ENCODE measurements around the gene PRPSAP1.
A peak's percentile ranks its signal among the peaks of the same experiment; 100 is the strongest.

Gene PRPSAP1

GRCh38 chr17:76276069-76276431, 77.7 kb downstream of the PRPSAP1 start:
- no peak for DNase-seq

DNA sequence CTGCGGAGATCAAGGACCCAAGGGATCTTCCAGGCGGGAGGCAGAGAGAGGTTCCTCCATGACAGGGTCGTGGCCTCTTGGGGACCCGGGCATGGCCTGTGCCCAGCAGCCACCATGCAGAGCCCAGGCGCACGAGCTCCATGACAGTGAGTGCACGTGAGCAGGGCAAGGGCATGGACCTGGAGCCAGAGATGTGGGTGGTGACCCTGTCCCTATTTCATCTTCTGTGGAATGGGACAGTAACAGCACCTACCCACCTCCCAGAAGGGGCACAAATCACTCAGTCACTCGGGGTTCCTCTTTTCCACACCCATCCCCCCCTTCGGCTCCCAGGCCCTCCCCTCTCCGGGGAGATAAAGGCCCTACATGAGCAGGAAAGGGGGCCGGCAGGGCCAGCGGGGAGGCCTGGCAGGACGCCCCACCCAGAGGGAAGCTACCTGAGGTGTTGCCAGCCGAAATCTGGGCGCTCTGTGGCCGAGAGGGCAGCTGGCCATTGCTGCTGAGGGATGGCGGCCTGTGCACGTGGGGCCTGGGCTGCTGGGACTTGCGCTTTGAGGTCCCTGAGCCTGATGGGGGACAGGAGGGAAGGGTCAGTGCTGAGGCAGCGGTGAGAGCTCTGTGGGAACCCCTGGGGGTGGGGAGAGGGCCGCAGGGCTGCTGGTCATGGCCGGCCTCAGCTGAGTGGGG, 78.2 kb downstream of the PRPSAP1 start:
- peak; percentile 8 for DNase-seq

DNA sequence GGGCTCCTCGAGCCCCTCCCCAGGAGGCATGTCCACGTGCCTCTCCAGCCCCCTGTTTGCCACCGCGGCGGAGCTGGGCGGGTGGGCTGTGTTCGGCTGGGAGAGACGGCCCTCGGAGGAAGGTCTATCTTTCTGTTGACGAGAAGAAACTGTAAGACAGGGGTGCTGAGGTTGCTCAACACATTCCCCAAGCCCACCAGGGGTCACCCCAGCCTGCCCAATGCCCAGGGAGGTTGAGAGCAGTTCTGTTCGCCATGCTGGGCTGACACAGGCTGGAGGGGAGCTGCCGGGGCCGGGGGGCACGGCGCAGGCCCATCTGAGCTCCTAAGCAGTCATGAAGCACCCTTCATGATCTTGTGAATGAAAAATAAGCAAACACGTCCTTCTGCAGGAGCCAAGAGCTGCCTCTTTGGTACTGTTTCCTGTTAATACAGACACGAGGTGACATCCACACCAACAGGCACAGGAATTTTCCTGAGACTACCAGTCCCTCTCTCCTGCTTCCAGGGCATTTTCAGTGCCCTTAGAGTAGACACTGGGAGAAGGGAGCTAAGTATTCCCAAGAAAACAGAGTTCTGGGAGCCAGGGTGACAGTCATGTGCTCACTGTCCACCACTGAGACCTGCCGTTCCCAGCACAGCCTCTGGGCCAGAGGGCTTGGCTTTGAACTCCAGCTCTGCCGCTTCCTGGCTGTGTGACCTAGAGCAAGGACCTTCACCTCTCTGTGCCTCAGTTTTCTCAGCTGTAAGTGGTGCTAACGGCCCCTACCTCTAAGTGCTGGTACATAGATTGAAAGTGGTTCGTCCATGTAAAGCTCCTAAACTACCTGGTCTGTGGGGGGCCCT, 79.4 kb downstream of the PRPSAP1 start:
- DNase-seq: peak; percentile 12

- DNase-seq: peak; percentile 18
Observed at GRCh38 chr17:76273445-76274111, 80.1 kb downstream of the PRPSAP1 start.

GRCh38 chr17:76272541-76273444, 80.9 kb downstream of the PRPSAP1 start:
- peak; percentile 86 for DNase-seq

DNA sequence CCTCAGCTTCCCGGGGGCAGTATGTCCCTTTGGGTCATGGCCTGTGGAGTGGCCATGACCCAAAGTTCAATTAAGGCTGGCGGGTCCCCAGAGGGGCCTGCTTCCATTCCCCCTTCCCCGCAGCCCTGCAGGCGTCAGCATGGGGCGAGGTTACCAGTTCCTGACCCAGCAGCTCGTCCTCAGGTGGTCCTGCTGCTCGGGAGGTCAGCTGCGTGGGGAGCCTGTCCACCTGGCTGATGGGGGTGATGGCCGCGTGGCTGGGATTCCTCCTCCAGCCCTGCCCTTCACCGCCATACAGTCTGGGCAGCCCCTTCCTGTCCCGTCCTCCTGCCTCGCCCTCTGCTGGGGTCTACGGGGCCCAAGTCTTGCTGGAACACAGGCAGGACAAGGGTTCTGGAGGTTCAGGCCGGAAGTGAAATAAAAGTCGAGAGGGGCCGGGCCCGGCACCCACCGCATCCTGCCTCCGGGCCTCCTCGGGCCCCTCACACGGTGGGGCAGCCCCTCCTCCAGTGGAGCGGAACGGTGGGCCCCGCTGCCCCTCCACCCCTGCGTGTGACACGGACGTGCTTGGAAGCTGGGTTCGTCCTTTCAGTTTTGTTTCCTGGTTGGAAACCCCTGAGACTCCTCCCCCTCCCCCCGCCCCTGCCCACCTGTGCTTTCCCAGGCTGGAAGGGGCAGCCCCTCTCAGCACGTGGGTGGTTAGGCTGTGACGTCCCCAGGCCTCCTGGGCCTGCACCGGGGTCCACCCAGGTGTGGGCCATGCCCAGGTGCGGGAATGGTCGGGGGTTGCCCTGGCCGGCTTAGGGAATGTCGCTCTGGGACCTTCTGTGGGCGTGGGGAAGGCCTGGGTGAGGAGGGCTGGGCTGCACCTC, 81.8 kb downstream of the PRPSAP1 start:
- peak; percentile 94 for DNase-seq

GRCh38 chr17:76270770-76271668, 82.7 kb downstream of the PRPSAP1 start:
- DNase-seq: peak; percentile 45

DNA sequence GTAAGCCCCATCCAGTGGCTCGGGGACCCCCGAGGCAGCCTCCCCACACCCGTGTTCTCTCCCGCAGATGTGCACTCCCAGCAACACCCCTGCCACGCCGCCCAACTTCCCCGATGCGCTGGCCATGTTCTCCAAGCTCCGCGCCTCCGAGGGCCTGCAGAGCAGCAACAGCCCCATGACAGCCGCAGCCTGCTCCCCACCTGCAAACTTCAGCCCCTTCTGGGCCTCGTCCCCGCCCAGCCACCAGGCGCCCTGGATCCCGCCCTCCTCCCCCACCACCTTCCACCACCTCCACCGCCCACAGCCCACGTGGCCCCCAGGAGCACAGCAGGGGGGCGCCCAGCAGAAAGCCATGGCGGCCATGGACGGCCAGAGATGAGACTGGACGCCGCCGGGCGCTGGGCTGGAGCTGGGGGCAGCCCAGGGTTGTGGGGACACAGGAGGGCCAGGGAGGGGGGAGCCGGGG, 83.6 kb downstream of the PRPSAP1 start:
- DNase-seq: peak; percentile 54

DNA sequence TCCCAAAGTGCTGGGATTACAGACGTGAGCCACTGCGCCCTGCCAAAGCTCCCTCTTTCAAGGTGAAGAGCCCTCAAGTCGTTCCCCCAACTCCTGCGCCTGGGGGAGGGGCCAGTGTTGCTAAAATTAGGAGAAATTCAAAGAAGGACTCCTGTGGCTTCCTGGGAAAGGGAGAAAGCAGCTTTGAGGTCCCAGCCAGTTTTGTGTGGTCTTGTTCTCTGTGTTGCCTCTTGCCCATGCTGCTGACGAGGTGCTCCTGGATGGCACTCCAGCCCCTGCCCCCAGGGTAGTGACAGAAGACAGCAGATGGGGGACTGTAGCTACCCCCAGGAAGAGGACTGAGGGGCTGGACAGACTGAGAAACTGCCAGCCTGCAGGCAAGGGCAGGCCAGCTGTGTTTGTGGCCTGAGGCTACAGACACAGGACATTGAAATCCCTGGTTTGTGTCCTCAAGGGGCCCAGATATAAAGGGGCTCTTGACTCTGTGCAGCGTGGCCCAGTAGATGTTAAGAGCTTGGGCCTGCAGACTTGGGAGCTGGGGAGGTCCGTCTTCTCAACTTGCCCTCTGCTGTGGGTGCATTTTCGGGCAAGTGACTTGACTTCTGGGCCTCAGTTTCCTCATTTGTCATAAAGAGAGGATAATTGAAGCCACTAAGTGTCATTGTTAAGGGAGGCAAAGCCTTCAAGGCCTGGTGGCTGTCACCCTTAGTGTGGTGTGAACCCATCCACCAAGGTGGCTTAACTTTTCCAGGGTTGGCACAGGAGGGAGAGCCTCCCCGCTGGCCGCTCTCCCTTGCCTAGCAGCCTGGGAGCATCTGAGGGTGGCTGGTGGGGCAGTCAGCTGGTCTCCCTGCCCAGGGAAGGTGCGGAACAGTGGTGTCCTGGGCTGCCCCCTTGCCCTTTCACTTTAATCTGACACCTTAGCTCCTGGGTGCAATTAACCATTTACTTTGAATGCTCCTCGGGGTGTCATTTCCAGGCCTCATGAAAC, 84.4 kb downstream of the PRPSAP1 start:
- peak; percentile 29 for DNase-seq

- peak; percentile 87 for DNase-seq
Observed at GRCh38 chr17:76268015-76268749, 85.5 kb downstream of the PRPSAP1 start.

- DNase-seq: peak; percentile 48
Observed at GRCh38 chr17:76267581-76268001, 86.1 kb downstream of the PRPSAP1 start.

- DNase-seq: peak; percentile 8
Observed at GRCh38 chr17:76267051-76267576, 86.6 kb downstream of the PRPSAP1 start.

DNA sequence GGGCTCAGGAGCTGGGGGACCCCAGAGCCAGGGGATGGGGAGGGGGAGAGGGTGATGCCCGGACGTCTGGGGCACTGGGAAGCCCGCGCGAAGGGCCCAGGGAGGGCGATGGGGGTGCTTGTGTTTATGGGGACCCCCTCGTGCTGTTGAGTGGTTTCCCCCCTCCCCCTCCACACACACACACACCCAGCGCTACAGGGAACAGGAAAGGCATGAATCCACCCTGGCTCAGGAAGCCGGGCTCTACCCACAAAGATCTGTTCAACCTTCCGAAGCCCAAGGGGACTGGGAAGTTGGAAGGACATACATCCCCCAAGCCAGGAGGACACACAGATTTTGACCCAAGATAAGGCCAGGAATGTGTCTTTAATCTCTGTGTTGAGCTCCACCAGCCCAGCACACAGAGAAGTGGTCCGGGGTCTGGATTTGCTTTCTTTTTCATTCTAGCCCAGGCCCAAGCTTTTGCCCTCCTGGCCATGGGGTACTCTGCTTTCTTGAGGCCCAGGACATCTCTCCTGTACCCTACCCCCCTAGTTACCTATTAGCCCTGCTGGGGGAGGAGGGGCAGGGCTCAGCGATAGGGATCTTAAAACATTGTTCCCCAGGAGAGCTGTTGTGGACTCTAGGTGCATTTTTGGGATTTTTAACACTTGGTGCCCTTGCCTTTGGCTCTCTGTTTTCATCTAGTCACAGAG, 87.3 kb downstream of the PRPSAP1 start:
- DNase-seq: peak; percentile 47

DNA sequence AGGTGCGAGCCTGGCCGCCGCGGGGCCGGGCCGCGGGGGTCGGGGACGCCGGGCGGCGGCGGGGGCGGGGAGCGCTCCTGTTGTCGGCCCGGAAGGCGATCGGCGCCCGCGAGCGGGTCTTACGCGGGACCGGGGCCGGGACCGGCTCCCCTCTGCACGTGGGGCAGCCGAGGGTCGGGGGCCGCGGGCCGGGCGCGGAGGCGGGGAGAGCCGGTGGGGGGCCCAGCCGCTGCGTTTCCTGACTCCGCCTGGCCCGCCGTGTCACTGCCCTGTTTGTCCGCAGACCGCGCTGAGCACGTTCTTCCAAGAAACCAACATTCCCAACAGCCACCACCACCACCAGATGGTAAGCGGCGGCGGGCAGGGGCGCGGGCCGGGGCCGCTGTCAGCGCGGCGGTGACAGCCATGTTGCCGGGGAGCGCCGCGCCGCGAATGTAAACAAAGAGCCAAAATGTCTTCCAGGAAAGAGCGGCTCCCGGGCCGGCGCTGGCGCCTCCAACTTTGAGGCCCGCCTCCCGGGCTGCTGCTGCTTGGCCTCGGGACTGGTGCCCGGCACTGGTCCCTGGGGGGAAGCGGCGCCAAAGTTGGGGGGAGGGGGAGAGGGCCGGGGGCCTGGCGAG, 88.0 kb downstream of the PRPSAP1 start:
- peak; percentile 70 for DNase-seq

DNA sequence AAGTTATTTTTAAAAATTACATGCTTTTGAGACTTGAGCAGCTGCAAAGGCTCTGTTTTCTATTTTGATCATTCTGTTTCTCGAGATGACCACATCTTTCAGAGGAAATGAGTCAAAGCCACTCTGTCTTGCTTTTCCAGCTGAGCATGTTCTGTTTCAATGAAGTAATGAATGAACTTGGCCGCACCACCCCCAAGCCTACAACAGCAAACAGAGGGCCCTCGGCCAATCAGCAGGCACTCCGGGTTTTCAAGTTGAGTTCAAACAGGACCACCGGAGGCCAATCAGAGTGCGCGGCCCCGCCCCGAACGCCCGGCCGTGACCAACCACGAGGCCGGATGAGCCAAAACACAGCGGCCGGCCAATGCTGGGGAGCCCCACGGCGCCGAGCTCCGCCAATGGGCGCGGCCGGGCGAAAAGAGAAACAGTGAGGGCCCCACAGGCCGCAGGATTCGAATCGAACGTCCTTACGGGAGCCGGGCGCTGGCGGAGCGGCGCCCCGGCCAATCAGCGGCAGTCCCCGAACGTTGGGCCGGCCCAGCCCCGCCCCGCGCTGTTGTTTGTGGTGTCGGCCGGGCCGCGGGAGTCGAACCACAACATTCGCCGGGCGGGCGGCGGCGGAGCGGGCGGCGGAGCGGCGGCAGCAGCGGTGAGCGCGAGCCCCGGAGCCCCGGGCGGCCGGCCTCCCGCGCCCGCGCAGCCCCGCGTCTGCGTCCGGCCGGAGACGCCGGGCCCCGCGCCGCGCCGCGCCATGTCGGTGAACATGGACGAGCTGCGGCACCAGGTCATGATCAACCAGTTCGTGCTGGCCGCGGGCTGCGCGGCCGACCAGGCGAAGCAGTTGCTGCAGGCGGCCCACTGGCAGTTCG, 88.7 kb downstream of the PRPSAP1 start, which contains the start of gene UBALD2:
UBALD2 (plus strand) TSS at position 594 of the 869 bp plus-strand sequence; CDS start at position 752, 158 bp downstream.
- peak; percentile 99 for DNase-seq

DNA sequence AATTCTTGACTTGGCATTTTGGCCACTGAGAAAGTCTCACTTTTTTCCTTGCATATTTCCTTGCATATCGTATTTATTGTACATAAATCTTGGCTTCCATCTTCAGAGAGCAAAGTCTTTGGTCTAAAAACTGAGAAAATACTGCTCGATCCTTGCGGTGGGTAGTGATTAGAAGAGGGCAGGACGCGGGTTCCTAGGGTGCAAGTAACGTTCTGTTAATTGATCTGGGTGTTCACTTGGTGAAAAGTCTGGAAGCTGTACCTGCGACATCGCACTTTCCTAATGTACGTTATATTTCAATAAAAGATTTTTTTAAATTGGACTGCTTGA, 89.3 kb downstream of the PRPSAP1 start:
- DNase-seq: peak; percentile 33
